ENCODE data around the gene SEC61B. TPM values are rescaled to one million over a fixed set of nuclear protein-coding genes. Genes with fewer than 3 reads are reported as not detected.

SEC61B gene
- total RNA-seq, 1 donor from 2014 or later: 129 TPM

DNA sequence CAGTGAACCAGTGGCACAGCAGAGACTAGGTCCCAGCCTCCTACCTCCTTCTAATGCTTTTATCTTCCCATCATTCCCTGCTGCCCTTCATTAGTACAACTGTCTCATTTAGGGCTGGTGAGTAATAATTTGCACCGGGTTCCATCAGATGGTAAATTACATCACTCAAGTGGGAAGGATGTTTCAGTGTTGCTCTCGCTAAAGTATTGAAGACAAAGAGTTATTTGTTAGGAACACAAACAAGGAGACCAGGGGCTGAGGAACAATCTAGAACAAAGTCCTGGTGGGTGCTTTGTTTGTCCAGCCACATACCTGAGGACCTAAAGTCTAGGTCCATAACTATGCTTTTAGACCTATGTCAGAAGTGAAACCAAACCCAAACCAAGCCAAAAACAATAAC is 52.4 kb downstream of the SEC61B start:
- DNase-seq (ENCODE audit: low read depth, low spot score): no peak
- Mint-ChIP-seq H3K4me3 (no peak overlapping the region), H3K4me1 (peaks cover 7% of the 10 kb centered on the region), H3K9me3 (peaks cover 14% of the 10 kb centered on the region), H3K36me3 (ENCODE audit: low read depth) (peaks cover 6% of the 10 kb centered on the region), H3K27ac (ENCODE audit: unreplicated experiment) (no peak overlapping the region), H3K27me3 (ENCODE audit: low read depth) (no peaks in the 10 kb centered on the region)
- TF ChIP-seq CTCF (conservative IDR thresholded peaks at IDR 0.05): no peak

Other genes starting within 250 kb of the SEC61B start
- gene TGFBR1, start 117.2 kb upstream of the SEC61B start, total RNA-seq: 117 and 118 TPM in 2 replicates
- 17.5 and 18.2 TPM in 2 replicates for gene ALG2, start 340 bp upstream of the SEC61B start, total RNA-seq